H1 (cell line): ENCODE results near the gene TSPEAR. TPM values are rescaled to one million over a fixed set of nuclear protein-coding genes. Genes with fewer than 3 reads are reported as not detected.

Experiments used
- ATF2 ChIP-seq: IDR thresholded peaks from 2 replicates; pipeline ENCODE4 v1.6.1; 2012; ENCODE audit warnings: low read length, inconsistent platforms
- TEAD4 ChIP-seq: IDR thresholded peaks from 2 replicates; pipeline ENCODE4 v1.6.1; 2012; ENCODE audit warnings: low read depth, low read length, inconsistent platforms, mixed read lengths
- polyA plus RNA-seq, 7 experiments: library from polyadenylated mRNA; depleted of rRNA in 3 of 7; stranded (reverse) in 5 of 7; unstranded in 2 of 7; fragments of >200 nt in 5 of 7; fragments of 200-250 nt in 2 of 7; gene quantifications; 1 replicate in 5 of 7; 2 replicates in 1 of 7; 4 replicates in 1 of 7; pipeline versions ENCODE4 v1.2.1 to v1.2.3, GENCODE V29; 2011 to 2013; ENCODE audit warnings: missing spikeins in 2 of 7, mixed read lengths in 2 of 7
- total RNA-seq: library from RNA; stranded (reverse); fragmentation: NEBNext Ultra II Directional; extraction: Animal tissue kit (Norgen Biotek cat#: 25700); gene quantifications from 2 replicates; pipeline ENCODE4 v1.2.1, GENCODE V29; 2021

The TSPEAR gene
- total and polyA plus RNA-seq, 2 of the 8 experiments (the other 6 are each of a cell fraction or from before 2014, with no cell fraction given), result 0.58 to 0.89 TPM

- no peak for TF ChIP-seq ATF2
- TF ChIP-seq TEAD4, result no peak
Observed at GRCh38 chr21:44755227-44755626, 43.9 kb upstream of the TSPEAR start (continued).
